ENCODE measurements around the gene C6orf62. TPM values are rescaled to one million over a fixed set of nuclear protein-coding genes. Genes with fewer than 3 reads are reported as not detected.
A peak's percentile ranks its signal among the peaks of the same experiment; 100 is the strongest.
"Not testable (repeated sequence)": the region's sequence is repeated elsewhere in the genome, so short reads cannot be mapped to it uniquely, and the experiment has no call there.

C6orf62 gene
- total RNA-seq, 1 experiment from 2014 or later: 134 TPM

GRCh38 chr6:24743265-24743943 is 24.4 kb upstream of the C6orf62 start:
- DNase-seq (ENCODE audit: low read depth): peak; percentile 97

GRCh38 chr6:24742216-24742738 is 23.3 kb upstream of the C6orf62 start:
- no peak for DNase-seq (ENCODE audit: low read depth)

GRCh38 chr6:24740861-24741260 is 21.9 kb upstream of the C6orf62 start:
- DNase-seq (ENCODE audit: low read depth): peak; percentile 65

- DNase-seq (ENCODE audit: low read depth): no peak
Observed at GRCh38 chr6:24738741-24739140, 19.8 kb upstream of the C6orf62 start.

- DNase-seq (ENCODE audit: low read depth): not testable (repeated sequence)
Observed at GRCh38 chr6:24734710-24735109, 15.8 kb upstream of the C6orf62 start.

GRCh38 chr6:24734166-24734565 is 15.2 kb upstream of the C6orf62 start:
- no peak for DNase-seq (ENCODE audit: low read depth)

GRCh38 chr6:24731456-24732134 is 12.6 kb upstream of the C6orf62 start:
- DNase-seq (ENCODE audit: low read depth): not testable (repeated sequence)

GRCh38 chr6:24730653-24731052 is 11.7 kb upstream of the C6orf62 start:
- DNase-seq (ENCODE audit: low read depth): not testable (repeated sequence)

GRCh38 chr6:24723270-24723669 is 4.3 kb upstream of the C6orf62 start:
- DNase-seq (ENCODE audit: low read depth): no peak

GRCh38 chr6:24721461-24722215 is 2.7 kb upstream of the C6orf62 start:
- no peak for DNase-seq (ENCODE audit: low read depth)

GRCh38 chr6:24720604-24721460 is 1.9 kb upstream of the C6orf62 start:
- peak; percentile 100 for DNase-seq (ENCODE audit: low read depth)

- peak; percentile 62 for DNase-seq (ENCODE audit: low read depth)
Observed at GRCh38 chr6:24720131-24720603, 1.2 kb upstream of the C6orf62 start.

GRCh38 chr6:24718449-24719124 is 367 bp downstream of the C6orf62 start:
- no peak for DNase-seq (ENCODE audit: low read depth)

GRCh38 chr6:24716602-24717148 is 2.3 kb downstream of the C6orf62 start:
- not testable (repeated sequence) for DNase-seq (ENCODE audit: low read depth)

- no peak for DNase-seq (ENCODE audit: low read depth)
Observed at GRCh38 chr6:24710519-24711303, 8.2 kb downstream of the C6orf62 start.

- DNase-seq (ENCODE audit: low read depth): no peak
Observed at GRCh38 chr6:24709014-24709711, 9.8 kb downstream of the C6orf62 start.

GRCh38 chr6:24708612-24709011 is 10.3 kb downstream of the C6orf62 start:
- DNase-seq (ENCODE audit: low read depth): no peak

GRCh38 chr6:24704468-24704867 is 14.5 kb downstream of the C6orf62 start:
- no peak for DNase-seq (ENCODE audit: low read depth)

Measured in LHCN-M2 (cell line).